Effector memory CD8-positive, alpha-beta T cell (primary cell): ENCODE measurements around the gene COPS9.

Experiments
- ATAC-seq: fragments of 150-1000 bp; cut with Tn5 transposase; replicated peaks from 2 replicates; pipeline ENCODE4 v1.10.0; 2021; ENCODE audit warnings: mild to moderate bottlenecking, moderate library complexity
- DNase-seq, 3 experiments: peaks; one replicate each; pipeline ENCODE4 v3.0.0; 2021
- H3K27ac Mint-ChIP-seq, 2 donors: one replicate each; pipeline ENCODE4 v1.8.0; 2022; ENCODE audit warnings: mild to moderate bottlenecking in 2 of 2, mixed read lengths in 2 of 2, moderate library complexity in 2 of 2
- H3K27me3 Mint-ChIP-seq, 2 donors: one replicate each; pipeline ENCODE4 v1.8.0; 2022; ENCODE audit warnings: mixed read lengths in 2 of 2
- H3K36me3 Mint-ChIP-seq: one replicate; pipeline ENCODE4 v1.8.0; 2022; ENCODE audit warnings: mild to moderate bottlenecking, moderate library complexity, mixed read lengths; ENCODE audit not compliant: insufficient read depth
- H3K4me1 Mint-ChIP-seq, 2 donors: one replicate each; pipeline ENCODE4 v1.8.0; 2022; ENCODE audit warnings: low read depth in 2 of 2, mixed read lengths in 2 of 2
- H3K4me3 Mint-ChIP-seq, 2 donors: one replicate each; pipeline ENCODE4 v1.8.0; 2022; ENCODE audit warnings: mild to moderate bottlenecking in 2 of 2, mixed read lengths in 2 of 2, moderate library complexity in 2 of 2
- H3K9me3 Mint-ChIP-seq, 2 donors: one replicate each; pipeline ENCODE4 v1.8.0; 2022; ENCODE audit warnings: mixed read lengths in 2 of 2

COPS9 gene

DNA sequence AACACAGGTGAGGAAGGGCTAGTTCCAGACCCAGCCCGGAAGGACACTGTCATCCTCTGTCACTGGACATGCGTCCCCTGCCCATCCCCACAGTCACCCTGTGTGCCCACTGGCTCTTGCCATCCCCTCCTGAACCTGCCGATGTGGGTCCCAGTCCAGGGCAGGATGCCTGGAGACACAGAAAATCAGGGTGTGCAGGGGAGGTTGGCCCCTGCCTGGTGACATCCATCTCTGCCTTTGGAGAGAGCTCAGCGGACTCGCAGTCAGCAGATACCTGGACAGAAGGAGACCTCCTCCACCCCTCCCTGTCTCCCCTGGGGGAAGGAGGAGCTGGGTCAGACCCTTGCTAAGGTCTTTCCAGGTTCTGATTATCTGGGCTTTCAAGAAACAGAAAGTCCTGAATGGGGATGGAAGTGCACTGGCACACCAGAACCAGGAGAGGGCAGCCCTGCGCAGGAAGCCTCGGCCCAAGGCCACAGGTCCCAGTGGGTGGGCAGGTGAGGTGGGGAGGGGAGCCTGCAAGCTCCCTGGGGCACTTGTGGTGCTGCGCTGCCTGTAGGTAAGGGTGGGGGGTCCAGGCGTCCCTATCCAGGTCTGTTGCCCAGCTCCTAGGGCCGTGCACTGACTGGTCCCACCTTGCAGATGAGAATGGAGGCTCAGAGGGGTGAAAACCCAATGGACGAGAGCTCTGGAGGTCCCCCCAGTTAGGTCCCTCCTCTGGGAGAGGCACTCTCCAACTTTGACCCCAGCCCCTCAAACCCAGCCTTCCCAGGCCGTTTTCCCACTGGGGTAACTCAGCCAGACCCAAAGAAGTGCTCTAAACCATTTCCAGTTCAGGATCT is 14.1 kb upstream of the COPS9 start:
- H3K27ac Mint-ChIP-seq = no peak overlapping the region
- peak in 2 of 3 experiments; percentile 21 to 23 for DNase-seq
- H3K4me1 Mint-ChIP-seq = peaks cover 0 to 3% of the 10 kb centered on the region in 2 donors
- H3K27me3 Mint-ChIP-seq = peaks cover 15 to 66% of the 10 kb centered on the region in 2 donors
- no peaks in the 10 kb centered on the region for H3K9me3 Mint-ChIP-seq
- no peak overlapping the region for H3K4me3 Mint-ChIP-seq
- no peaks in the 10 kb centered on the region for H3K36me3 Mint-ChIP-seq
- peak; percentile 46 for ATAC-seq

- Mint-ChIP-seq H3K9me3 (no peaks in the 10 kb centered on the region), H3K27me3 (peaks cover 9 to 54% of the 10 kb centered on the region in 2 donors), H3K4me1 (peaks cover 0 to 3% of the 10 kb centered on the region in 2 donors), H3K4me3 (no peak overlapping the region), H3K36me3 (no peaks in the 10 kb centered on the region), H3K27ac (no peak overlapping the region)
- no peak for DNase-seq
- ATAC-seq = no peak
These were observed 11.9 kb upstream of the COPS9 start for GRCh38 chr2:240147911-240148587.

DNA sequence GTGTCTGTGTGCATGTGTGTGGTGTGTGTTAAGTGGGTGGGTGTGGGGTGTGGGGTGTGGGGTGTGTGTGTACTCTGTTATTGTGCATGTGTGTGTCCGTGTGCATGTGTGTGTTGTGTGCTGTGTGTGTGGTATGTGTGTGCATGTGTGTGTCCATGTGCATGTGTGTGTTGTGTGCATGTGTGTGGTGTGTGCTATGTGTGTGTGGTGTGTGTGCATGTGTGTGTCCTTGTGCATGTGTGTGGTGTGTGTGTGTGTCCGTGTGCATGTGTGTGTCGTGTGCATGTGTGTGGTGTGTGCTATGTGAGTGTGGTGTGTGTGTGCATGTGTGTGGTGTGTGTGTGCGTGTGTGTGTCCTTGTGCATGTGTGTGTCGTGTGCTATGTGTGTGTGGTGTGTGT is 11.3 kb upstream of the COPS9 start:
- H3K27me3 Mint-ChIP-seq = peaks cover 9 to 53% of the 10 kb centered on the region in 2 donors
- H3K4me3 Mint-ChIP-seq = no peak overlapping the region
- no peaks in the 10 kb centered on the region for H3K9me3 Mint-ChIP-seq
- DNase-seq = no peak
- no peaks in the 10 kb centered on the region for H3K36me3 Mint-ChIP-seq
- no peak for ATAC-seq
- no peak overlapping the region for H3K27ac Mint-ChIP-seq
- peaks cover 0 to 3% of the 10 kb centered on the region in 2 donors for H3K4me1 Mint-ChIP-seq

GRCh38 chr2:240146627-240147278 is 10.6 kb upstream of the COPS9 start:
- Mint-ChIP-seq H3K9me3 (no peaks in the 10 kb centered on the region), H3K4me1 (peaks cover 0 to 3% of the 10 kb centered on the region in 2 donors), H3K27ac (no peak overlapping the region), H3K27me3 (peaks cover 5 to 52% of the 10 kb centered on the region in 2 donors), H3K36me3 (no peaks in the 10 kb centered on the region), H3K4me3 (no peak overlapping the region)
- ATAC-seq = no peak
- no peak for DNase-seq

DNA sequence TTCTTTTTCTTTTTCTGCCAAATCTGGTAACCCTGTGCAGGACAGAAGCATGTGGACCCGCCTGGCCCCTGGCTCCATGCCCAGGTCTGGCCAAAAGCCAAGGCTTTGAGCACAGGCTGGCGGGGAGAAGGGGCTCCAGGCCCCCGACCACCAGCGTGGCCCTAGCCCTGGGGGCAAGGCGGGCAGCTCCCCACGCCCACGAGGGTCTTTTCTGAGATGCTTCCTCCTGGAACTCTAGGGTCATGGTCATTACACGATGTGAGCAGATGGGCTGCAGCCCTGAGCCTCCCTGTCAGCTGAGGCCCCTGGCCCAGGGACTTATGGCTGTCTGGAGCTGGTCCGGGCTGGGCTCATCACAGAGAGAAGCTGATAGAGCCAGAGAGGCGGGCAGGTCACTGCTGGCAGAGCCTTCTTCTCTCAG is 10.0 kb upstream of the COPS9 start:
- DNase-seq = no peak
- H3K4me1 Mint-ChIP-seq = peaks cover 0 to 3% of the 10 kb centered on the region in 2 donors
- no peaks in the 10 kb centered on the region for H3K36me3 Mint-ChIP-seq

DNA sequence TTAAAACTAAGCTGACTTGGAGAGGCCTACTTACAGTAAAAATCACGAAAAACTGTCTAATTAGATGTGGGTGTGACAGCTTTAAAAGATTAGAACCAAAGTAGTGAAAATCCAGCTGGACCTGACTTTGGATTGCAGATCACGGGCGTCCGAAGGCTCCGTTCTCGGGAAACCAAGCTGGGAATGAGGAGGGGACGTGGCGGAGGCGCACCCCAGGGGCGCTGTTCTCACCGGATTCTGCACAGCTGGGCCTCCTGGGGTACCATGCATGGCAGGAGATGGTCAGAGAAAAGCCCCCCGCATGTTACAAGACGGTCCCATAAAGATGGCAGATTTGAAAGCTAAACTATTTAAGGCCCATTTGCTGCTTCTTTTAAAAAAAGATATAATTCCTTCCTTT is 9.4 kb upstream of the COPS9 start:
- H3K4me3 Mint-ChIP-seq = no peak overlapping the region
- no peak overlapping the region for H3K27ac Mint-ChIP-seq
- no peak for DNase-seq
- no peaks in the 10 kb centered on the region for H3K36me3 Mint-ChIP-seq
- peaks cover 0 to 3% of the 10 kb centered on the region in 2 donors for H3K4me1 Mint-ChIP-seq
- H3K9me3 Mint-ChIP-seq = no peaks in the 10 kb centered on the region
- ATAC-seq = no peak
- H3K27me3 Mint-ChIP-seq = peaks cover 0 to 55% of the 10 kb centered on the region in 2 donors

More for the DNA sequence above, 10.0 kb upstream of the COPS9 start:
- peaks cover 0 to 52% of the 10 kb centered on the region in 2 donors for H3K27me3 Mint-ChIP-seq
- H3K9me3 Mint-ChIP-seq = no peaks in the 10 kb centered on the region
- H3K4me3 Mint-ChIP-seq = no peak overlapping the region
- H3K27ac Mint-ChIP-seq = peak overlapping the region in 1 of 2 donors; percentile 54
- no peak for ATAC-seq

GRCh38 chr2:240144649-240145261 is 8.7 kb upstream of the COPS9 start:
- ATAC-seq (no peak), DNase-seq (no peak)
- Mint-ChIP-seq H3K9me3 (no peaks in the 10 kb centered on the region), H3K36me3 (no peaks in the 10 kb centered on the region), H3K4me1 (peaks cover 0 to 1% of the 10 kb centered on the region in 2 donors), H3K27me3 (peaks cover 0 to 50% of the 10 kb centered on the region in 2 donors), H3K27ac (no peak overlapping the region), H3K4me3 (no peak overlapping the region)

DNA sequence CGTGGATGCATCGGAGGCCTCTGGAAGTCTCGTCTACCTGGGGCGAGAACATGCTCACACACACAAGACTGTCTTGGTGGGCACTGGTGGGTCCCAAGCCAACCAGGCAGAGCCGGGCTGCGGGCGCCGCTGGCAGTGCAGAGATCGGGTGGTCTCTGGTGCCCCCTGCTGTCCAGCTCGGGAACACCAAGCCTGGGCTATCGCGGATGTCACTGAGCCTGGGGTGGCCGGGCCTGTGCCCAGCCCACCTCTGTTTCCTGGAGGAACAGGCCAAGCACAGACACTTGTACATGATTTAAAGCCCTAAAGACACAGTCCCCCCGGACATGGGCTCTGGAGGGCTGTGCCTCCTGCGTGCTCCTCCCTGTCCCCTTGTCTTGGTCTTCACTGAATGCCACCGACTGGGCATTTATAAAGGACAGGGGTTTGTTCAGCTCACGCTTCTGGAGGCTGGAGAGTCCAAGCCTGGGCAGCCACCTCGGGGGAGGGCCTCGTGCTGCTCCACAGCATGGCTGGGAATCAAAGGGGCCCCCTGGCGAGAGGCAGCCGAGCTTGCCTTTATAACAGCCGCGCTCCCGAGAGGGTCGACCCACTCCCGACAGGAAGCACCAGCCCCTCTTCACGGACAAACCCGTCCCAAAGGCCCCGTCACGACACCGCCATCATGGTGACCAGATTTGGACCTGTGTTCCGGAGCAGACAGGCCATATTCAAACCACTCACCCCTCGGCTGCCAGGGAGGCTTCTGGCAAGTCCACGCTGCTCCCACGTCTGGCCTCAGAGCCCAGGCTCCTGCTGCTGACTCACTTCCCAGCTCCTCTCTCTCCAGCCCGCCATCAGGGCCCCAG is 7.9 kb upstream of the COPS9 start:
- H3K4me1 Mint-ChIP-seq = peaks cover 0 to 1% of the 10 kb centered on the region in 2 donors
- H3K4me3 Mint-ChIP-seq = no peak overlapping the region
- no peak overlapping the region for H3K27ac Mint-ChIP-seq
- DNase-seq (peak; percentile 83 to 88 (median 85)), ATAC-seq (peak; percentile 99)
- no peaks in the 10 kb centered on the region for H3K9me3 Mint-ChIP-seq
- no peaks in the 10 kb centered on the region for H3K36me3 Mint-ChIP-seq
- peaks cover 0 to 43% of the 10 kb centered on the region in 2 donors for H3K27me3 Mint-ChIP-seq

DNA sequence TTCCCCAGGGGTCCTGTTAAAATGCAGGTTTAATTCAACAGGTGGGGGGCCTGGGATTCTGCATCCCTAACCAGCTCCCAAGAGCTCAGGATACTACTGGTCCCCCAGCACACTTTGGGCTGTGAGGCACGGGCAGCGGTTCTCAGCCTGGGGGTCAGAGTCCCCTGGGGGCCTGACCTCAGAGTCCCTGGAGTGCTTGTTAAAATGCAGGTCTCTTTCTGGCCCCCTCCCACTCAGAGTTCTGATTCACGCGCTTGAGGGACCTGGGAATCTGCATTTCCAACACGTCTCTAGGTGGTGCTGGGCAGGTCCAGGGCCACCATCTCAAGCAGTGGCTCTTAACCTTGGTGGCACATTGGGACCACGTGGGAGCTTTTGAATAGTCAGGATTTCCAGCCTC is 7.2 kb upstream of the COPS9 start:
- H3K4me1 Mint-ChIP-seq = peaks cover 0 to 1% of the 10 kb centered on the region in 2 donors
- H3K9me3 Mint-ChIP-seq = no peaks in the 10 kb centered on the region
- ATAC-seq (no peak), DNase-seq (no peak)
- H3K27me3 Mint-ChIP-seq = peaks cover 0 to 39% of the 10 kb centered on the region in 2 donors
- no peak overlapping the region for H3K27ac Mint-ChIP-seq
- no peak overlapping the region for H3K4me3 Mint-ChIP-seq
- H3K36me3 Mint-ChIP-seq = no peaks in the 10 kb centered on the region

GRCh38 chr2:240142859-240143258 is 6.8 kb upstream of the COPS9 start:
- peaks cover 0 to 1% of the 10 kb centered on the region in 2 donors for H3K4me1 Mint-ChIP-seq
- no peak overlapping the region for H3K4me3 Mint-ChIP-seq
- DNase-seq = no peak
- H3K27me3 Mint-ChIP-seq = peaks cover 0 to 35% of the 10 kb centered on the region in 2 donors
- H3K9me3 Mint-ChIP-seq = no peaks in the 10 kb centered on the region
- no peaks in the 10 kb centered on the region for H3K36me3 Mint-ChIP-seq
- no peak overlapping the region for H3K27ac Mint-ChIP-seq
- no peak for ATAC-seq

- H3K27me3 Mint-ChIP-seq = peaks cover 0 to 29% of the 10 kb centered on the region in 2 donors
- no peak overlapping the region for H3K27ac Mint-ChIP-seq
- ATAC-seq (no peak), DNase-seq (no peak)
- no peaks in the 10 kb centered on the region for H3K9me3 Mint-ChIP-seq
- H3K4me1 Mint-ChIP-seq = peaks cover 0 to 1% of the 10 kb centered on the region in 2 donors
- no peaks in the 10 kb centered on the region for H3K36me3 Mint-ChIP-seq
- no peak overlapping the region for H3K4me3 Mint-ChIP-seq
These were observed 6.2 kb upstream of the COPS9 start for GRCh38 chr2:240142256-240142775.

GRCh38 chr2:240141736-240142135 is 5.6 kb upstream of the COPS9 start:
- H3K9me3 Mint-ChIP-seq = no peaks in the 10 kb centered on the region
- no peak for DNase-seq

More at GRCh38 chr2:240141736-240142135, 5.6 kb upstream of the COPS9 start:
- H3K4me3 Mint-ChIP-seq = no peak overlapping the region
- no peak for ATAC-seq
- peaks cover 0 to 29% of the 10 kb centered on the region in 2 donors for H3K27me3 Mint-ChIP-seq
- H3K4me1 Mint-ChIP-seq = peaks cover 3 to 5% of the 10 kb centered on the region in 2 donors
- no peaks in the 10 kb centered on the region for H3K36me3 Mint-ChIP-seq
- no peak overlapping the region for H3K27ac Mint-ChIP-seq
